HFFc6 (cell line): Measurements from ENCODE around the gene SRGAP1. TPM values are rescaled to one million over a fixed set of nuclear protein-coding genes. Genes with fewer than 3 reads are reported as not detected.

Experiments
- DNase-seq: peaks from one replicate; pipeline ENCODE4 v3.0.0-alpha.2; 2018
- H3K27ac Mint-ChIP-seq: 2 replicates; pipeline ENCODE4 v1.8.0; 2020; ENCODE audit warnings: mild to moderate bottlenecking, mixed read lengths
- H3K27me3 Mint-ChIP-seq: 2 replicates; pipeline ENCODE4 v1.8.0; 2021; ENCODE audit warnings: mild to moderate bottlenecking, moderate library complexity, mixed read lengths; ENCODE audit not compliant: insufficient read depth
- H3K36me3 Mint-ChIP-seq: 2 replicates; pipeline ENCODE4 v1.8.0; 2021; ENCODE audit warnings: low read depth, mixed read lengths
- H3K4me1 Mint-ChIP-seq: 2 replicates; pipeline ENCODE4 v1.8.0; 2020; ENCODE audit warnings: low read depth, mixed read lengths
- H3K4me3 Mint-ChIP-seq: 2 replicates; pipeline ENCODE4 v1.8.0; 2020; ENCODE audit warnings: mild to moderate bottlenecking, moderate library complexity, mixed read lengths
- H3K9me3 Mint-ChIP-seq: 2 replicates; pipeline ENCODE4 v1.8.0; 2020; ENCODE audit warnings: mild to moderate bottlenecking, mixed read lengths
- CTCF ChIP-seq: fragments of 200-600 bp; sonication (generic); IDR thresholded peaks from 2 replicates; pipeline ENCODE4 v1.5.0; 2021; ENCODE audit warnings: antibody characterized with exemption, mild to moderate bottlenecking
- long read RNA-seq: library from polyadenylated mRNA; unstranded; transcript quantifications from one replicate; pipeline ENCODE4 v2.0.0, GENCODE V29; 2019
- total RNA-seq, 6 experiments: library from RNA; stranded (reverse); fragmentation: NEBNext Ultra II Directional; extraction: Animal tissue kit (Norgen Biotek cat#: 25700); gene quantifications; 2 replicates in 1 of 6; 3 replicates in 5 of 6; pipeline ENCODE4 v1.2.3, GENCODE V29; 2021

SRGAP1 gene
- 10 to 100 TPM; 35.7 to 45.8 (median 40.9) TPM for total RNA-seq
- long read RNA-seq, partial matches to known transcripts = 50 of 80 reads
- long read RNA-seq, other reads (novel, unspliced or antisense) = 30 of 80 reads

- peak within 1 kb of the TSS; percentile 93 for H3K27ac Mint-ChIP-seq
- peak; percentile 49 for DNase-seq
- no peaks in the 10 kb centered on the region for H3K9me3 Mint-ChIP-seq
- peaks cover 53% of the 10 kb centered on the region for H3K4me1 Mint-ChIP-seq
- peaks cover 2% of the 10 kb centered on the region; the same call in 1 of the 2 replicates for H3K27me3 Mint-ChIP-seq
- TF ChIP-seq CTCF = no peak
- peak within 1 kb of the TSS; percentile 100 for H3K4me3 Mint-ChIP-seq
- peaks cover 29% of the 10 kb centered on the region for H3K36me3 Mint-ChIP-seq
These were observed at the start of gene SRGAP1 for GRCh38 chr12:63844391-63845341. SRGAP1 (plus strand) TSS chr12:63844700; CDS start chr12:63844817, 117 bp downstream.

- Mint-ChIP-seq H3K4me1 (no peaks in the 10 kb centered on the region), H3K4me3 (no peak overlapping the region), H3K27me3 (no peaks in the 10 kb centered on the region), H3K9me3 (no peaks in the 10 kb centered on the region), H3K36me3 (peaks cover 12% of the 10 kb centered on the region), H3K27ac (no peak overlapping the region)
- DNase-seq = no peak
- TF ChIP-seq CTCF = no peak
These were observed 49.3 kb upstream of the SRGAP1 start for GRCh38 chr12:63795032-63795687.

GRCh38 chr12:63795944-63796343 lies 48.6 kb upstream of the SRGAP1 start:
- H3K27me3 Mint-ChIP-seq = no peaks in the 10 kb centered on the region
- H3K4me1 Mint-ChIP-seq = 0 out of 2 replicates have a peak, but pooled peaks cover 1% of the 10 kb centered on the region
- no peak overlapping the region for H3K4me3 Mint-ChIP-seq
- H3K27ac Mint-ChIP-seq = no peak overlapping the region
- no peaks in the 10 kb centered on the region for H3K9me3 Mint-ChIP-seq
- peaks cover 6% of the 10 kb centered on the region; the same call in 1 of the 2 replicates for H3K36me3 Mint-ChIP-seq
- DNase-seq = no peak
- no peak for TF ChIP-seq CTCF

GRCh38 chr12:63802012-63802608 lies 42.4 kb upstream of the SRGAP1 start:
- Mint-ChIP-seq H3K4me1 (peaks cover 12% of the 10 kb centered on the region), H3K4me3 (no peak overlapping the region), H3K27me3 (no peaks in the 10 kb centered on the region), H3K27ac (no peak overlapping the region), H3K36me3 (no peaks in the 10 kb centered on the region), H3K9me3 (no peaks in the 10 kb centered on the region)
- DNase-seq = peak; percentile 29
- TF ChIP-seq CTCF = peak; percentile 85

GRCh38 chr12:63804746-63805145 lies 39.8 kb upstream of the SRGAP1 start:
- H3K9me3 Mint-ChIP-seq = no peaks in the 10 kb centered on the region
- peaks cover 12% of the 10 kb centered on the region for H3K4me1 Mint-ChIP-seq
- no peak for TF ChIP-seq CTCF
- H3K36me3 Mint-ChIP-seq = no peaks in the 10 kb centered on the region
- no peak for DNase-seq
- H3K27me3 Mint-ChIP-seq = no peaks in the 10 kb centered on the region
- no peak overlapping the region for H3K27ac Mint-ChIP-seq
- no peak overlapping the region for H3K4me3 Mint-ChIP-seq
